Measurements from ENCODE around the gene ZNF143.

DNA sequence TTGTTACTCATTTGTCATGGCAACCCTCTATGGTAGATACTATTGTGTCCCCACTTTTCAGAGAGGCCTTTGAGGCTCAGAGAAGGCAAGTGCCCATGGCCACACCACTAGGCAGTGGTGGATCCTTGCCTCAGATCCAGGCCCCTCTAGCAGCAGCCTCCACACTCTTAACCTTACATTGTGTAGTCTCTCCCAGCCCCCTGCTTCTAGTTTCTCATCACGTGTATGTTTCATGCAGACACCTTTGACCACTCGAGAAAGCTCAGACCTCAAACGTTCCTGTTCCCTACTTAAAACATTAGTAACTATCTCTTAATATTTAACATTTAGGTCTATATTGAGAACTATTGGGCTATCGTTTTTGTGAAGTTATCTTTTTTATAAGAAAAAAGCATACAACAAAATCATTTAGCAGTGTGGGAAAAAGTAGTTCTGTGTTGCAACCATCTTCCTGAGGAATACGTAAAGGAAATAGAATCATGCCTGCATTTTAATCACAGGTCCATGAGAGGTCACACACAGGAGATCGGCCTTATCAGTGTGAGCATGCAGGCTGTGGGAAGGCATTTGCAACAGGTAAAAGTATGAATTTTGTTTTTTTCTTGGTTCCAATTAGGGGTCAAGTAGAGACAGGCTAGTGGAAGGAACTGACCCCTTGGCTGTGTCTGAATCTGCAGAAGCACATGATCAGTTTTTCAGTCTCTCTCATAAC lies 35.1 kb downstream of the ZNF143 start:
- TF ChIP-seq, protein P1, sequence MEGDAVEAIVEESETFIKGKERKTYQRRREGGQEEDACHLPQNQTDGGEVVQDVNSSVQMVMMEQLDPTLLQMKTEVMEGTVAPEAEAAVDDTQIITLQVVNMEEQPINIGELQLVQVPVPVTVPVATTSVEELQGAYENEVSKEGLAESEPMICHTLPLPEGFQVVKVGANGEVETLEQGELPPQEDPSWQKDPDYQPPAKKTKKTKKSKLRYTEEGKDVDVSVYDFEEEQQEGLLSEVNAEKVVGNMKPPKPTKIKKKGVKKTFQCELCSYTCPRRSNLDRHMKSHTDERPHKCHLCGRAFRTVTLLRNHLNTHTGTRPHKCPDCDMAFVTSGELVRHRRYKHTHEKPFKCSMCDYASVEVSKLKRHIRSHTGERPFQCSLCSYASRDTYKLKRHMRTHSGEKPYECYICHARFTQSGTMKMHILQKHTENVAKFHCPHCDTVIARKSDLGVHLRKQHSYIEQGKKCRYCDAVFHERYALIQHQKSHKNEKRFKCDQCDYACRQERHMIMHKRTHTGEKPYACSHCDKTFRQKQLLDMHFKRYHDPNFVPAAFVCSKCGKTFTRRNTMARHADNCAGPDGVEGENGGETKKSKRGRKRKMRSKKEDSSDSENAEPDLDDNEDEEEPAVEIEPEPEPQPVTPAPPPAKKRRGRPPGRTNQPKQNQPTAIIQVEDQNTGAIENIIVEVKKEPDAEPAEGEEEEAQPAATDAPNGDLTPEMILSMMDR (IDR thresholded peaks at IDR 0.05): no peak
- TF ChIP-seq POLR2A (IDR thresholded peaks at IDR 0.05) (no peak), POLR2AphosphoS5 (IDR thresholded peaks at IDR 0.05; ENCODE audit: insufficient read depth in 1 of 2, low read depth in 1 of 2) (no peak)

Measured in vagina (tissue), 2 donors.